Measurements from ENCODE around the gene COG2. TPM values are rescaled to one million over a fixed set of nuclear protein-coding genes. Genes with fewer than 3 reads are reported as not detected.
A peak's percentile ranks its signal among the peaks of the same experiment; 100 is the strongest.

The COG2 gene
- total RNA-seq, 2 experiments from 2014 or later = 29.6 to 32.3 TPM

- H3K4me1 Mint-ChIP-seq (ENCODE audit: low read depth) = peaks cover 10% of the 10 kb centered on the region
- no peaks in the 10 kb centered on the region for H3K9me3 Mint-ChIP-seq
- peak; percentile 23 for DNase-seq
- no peak overlapping the region for H3K27ac Mint-ChIP-seq
- POLR2A ChIA-PET = no interaction called here
- intact Hi-C loops (cut with micrococcal nuclease) = no loop called here
- peaks cover 14% of the 10 kb centered on the region for H3K27me3 Mint-ChIP-seq
- no peak overlapping the region for H3K4me3 Mint-ChIP-seq
- CTCF ChIA-PET = interaction anchor here (0.7 kb wide), 1 partner anchor 376 kb away, joined by 3 read pairs; no protein-coding TSS in a partner anchor
- H3K36me3 Mint-ChIP-seq = no peaks in the 10 kb centered on the region
These were observed 9.9 kb upstream of the COG2 start for GRCh38 chr1:230632273-230632873.

- Mint-ChIP-seq H3K27ac (no peak overlapping the region), H3K36me3 (no peaks in the 10 kb centered on the region), H3K9me3 (no peaks in the 10 kb centered on the region), H3K4me1 (ENCODE audit: low read depth) (peaks cover 14% of the 10 kb centered on the region), H3K4me3 (no peak overlapping the region), H3K27me3 (peaks cover 19% of the 10 kb centered on the region)
- ChIA-PET CTCF (interaction anchor here (1.0 kb wide), 1 partner anchor 9 kb away, joined by 3 read pairs; no protein-coding TSS in a partner anchor), POLR2A (no interaction called here)
- intact Hi-C loops (cut with micrococcal nuclease) = no loop called here
- DNase-seq = no peak
These were observed 8.8 kb upstream of the COG2 start for GRCh38 chr1:230633469-230633868.

- peaks cover 14% of the 10 kb centered on the region for H3K4me1 Mint-ChIP-seq (ENCODE audit: low read depth)
- DNase-seq = no peak
- intact Hi-C loops (cut with micrococcal nuclease) = no loop called here
- POLR2A ChIA-PET = no interaction called here
- H3K36me3 Mint-ChIP-seq = no peaks in the 10 kb centered on the region
- CTCF ChIA-PET = no interaction called here
- no peaks in the 10 kb centered on the region for H3K9me3 Mint-ChIP-seq
- H3K27ac Mint-ChIP-seq = no peak overlapping the region
- H3K27me3 Mint-ChIP-seq = peaks cover 23% of the 10 kb centered on the region
- no peak overlapping the region for H3K4me3 Mint-ChIP-seq
These were observed 7.9 kb upstream of the COG2 start for GRCh38 chr1:230634384-230634783.

DNA sequence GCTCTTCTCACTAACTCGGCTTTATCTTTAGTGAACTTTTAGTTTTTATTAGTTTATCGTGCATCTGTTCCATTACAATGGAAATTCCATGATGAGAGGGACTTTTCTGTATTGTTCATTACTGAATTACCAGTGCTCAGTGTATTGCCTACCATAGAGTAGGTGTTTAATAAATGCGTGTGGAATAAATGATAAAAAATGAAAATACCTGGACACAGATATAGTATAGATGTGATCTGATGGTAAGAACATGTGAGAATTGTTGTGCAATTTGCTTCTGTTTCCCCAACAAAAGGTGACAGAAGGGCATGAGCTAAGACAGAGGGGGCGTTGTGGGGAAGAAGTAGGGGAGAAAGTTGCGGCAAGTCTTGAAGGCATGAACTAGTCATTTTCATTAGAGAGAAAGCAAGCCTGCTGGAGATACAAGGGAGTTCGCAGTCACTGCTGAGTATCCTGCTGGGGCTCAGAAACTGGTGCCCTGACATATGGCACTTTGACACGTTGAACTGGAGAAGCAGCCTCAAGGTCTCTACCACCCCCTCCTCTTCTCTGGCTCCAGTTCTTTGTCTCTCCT, 5.6 kb upstream of the COG2 start:
- H3K9me3 Mint-ChIP-seq = no peaks in the 10 kb centered on the region
- ChIA-PET POLR2A (no interaction called here), CTCF (no interaction called here)
- DNase-seq = peak; percentile 48
- peaks cover 23% of the 10 kb centered on the region for H3K27me3 Mint-ChIP-seq
- no peaks in the 10 kb centered on the region for H3K36me3 Mint-ChIP-seq
- peaks cover 19% of the 10 kb centered on the region for H3K4me1 Mint-ChIP-seq (ENCODE audit: low read depth)
- intact Hi-C loops (cut with micrococcal nuclease) = no loop called here
- H3K4me3 Mint-ChIP-seq = no peak overlapping the region
- H3K27ac Mint-ChIP-seq = no peak overlapping the region

DNA sequence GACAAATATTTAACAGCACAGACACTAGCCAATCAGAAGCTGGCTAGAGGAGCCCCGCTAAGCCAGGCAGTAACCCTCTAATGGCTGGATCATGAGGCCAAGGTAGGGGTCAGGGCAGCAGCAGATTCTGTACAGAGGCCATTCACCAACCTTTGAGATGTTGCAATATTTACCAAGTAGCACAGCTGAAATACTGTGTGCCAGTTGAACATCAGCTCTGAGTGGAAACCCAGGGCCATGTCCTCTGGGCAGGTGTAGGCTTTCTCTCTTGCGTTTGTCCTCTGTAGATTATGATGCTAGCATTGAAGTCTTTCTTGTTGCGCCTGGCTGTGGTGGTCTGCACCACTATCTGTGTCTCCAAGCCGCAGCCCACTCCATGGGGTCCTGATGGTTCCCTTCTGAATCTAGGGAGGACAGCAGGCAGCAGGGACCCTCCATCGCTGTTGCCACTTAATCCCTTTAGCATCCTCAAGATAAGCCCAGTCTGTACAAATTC, 2.5 kb upstream of the COG2 start:
- Mint-ChIP-seq H3K4me3 (no peak overlapping the region), H3K4me1 (ENCODE audit: low read depth) (peaks cover 39% of the 10 kb centered on the region), H3K27ac (no peak overlapping the region), H3K27me3 (peaks cover 23% of the 10 kb centered on the region), H3K36me3 (no peaks in the 10 kb centered on the region), H3K9me3 (no peaks in the 10 kb centered on the region)
- ChIA-PET CTCF (interaction anchor here (0.5 kb wide), 1 partner anchor 527 kb away, joined by 4 read pairs; no protein-coding TSS in a partner anchor), POLR2A (no interaction called here)
- intact Hi-C loops (cut with micrococcal nuclease) = loop anchor here (5.0 kb wide), 1 partner anchor 573 kb away; no protein-coding TSS in a partner anchor
- no peak for DNase-seq

DNA sequence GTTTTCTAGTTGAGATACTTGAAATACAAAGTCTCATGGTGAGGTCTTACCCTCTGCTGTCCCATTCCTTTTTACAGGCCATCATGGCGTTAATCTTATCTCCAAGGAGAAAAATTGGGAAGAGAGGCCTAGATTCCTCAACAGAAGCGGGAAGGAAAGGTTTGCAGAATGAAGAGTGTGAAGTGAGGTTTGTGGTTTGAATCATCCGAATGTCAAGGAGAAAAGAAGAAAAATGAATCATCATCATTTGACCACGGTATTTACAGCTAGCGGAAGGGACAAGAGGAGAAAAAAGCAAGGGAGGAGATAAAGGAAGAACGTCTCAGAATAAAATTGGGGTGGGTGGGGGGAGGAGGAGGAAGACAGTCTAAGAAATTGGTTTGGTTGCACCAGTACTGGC, 935 bp upstream of the COG2 start:
- POLR2A ChIA-PET = no interaction called here
- peak overlapping the region; percentile 4 for H3K4me3 Mint-ChIP-seq
- intact Hi-C loops (cut with micrococcal nuclease) = loop anchor here (5.0 kb wide), 1 partner anchor 571 kb away; no protein-coding TSS in a partner anchor

GRCh38 chr1:230641900-230642262, 400 bp upstream of the COG2 start:
- POLR2A ChIA-PET = no interaction called here
- intact Hi-C loops (cut with micrococcal nuclease) = loop anchor here (1.0 to 5.0 kb wide), 5 partner anchors 225 to 570 kb away; partner anchors contain the start of genes ARV1 and FAM89A
- Mint-ChIP-seq H3K9me3 (no peaks in the 10 kb centered on the region), H3K4me1 (ENCODE audit: low read depth) (peaks cover 46% of the 10 kb centered on the region), H3K4me3 (peak overlapping the region; percentile 67), H3K27me3 (peaks cover 16% of the 10 kb centered on the region), H3K36me3 (peaks cover 6% of the 10 kb centered on the region), H3K27ac (no peak overlapping the region)
- DNase-seq = no peak
- CTCF ChIA-PET = interaction anchor here (0.5 to 1.6 kb wide), 10 partner anchors 10 to 747 kb away, joined by 3 to 9 read pairs (median 3); no protein-coding TSS in a partner anchor

More for the DNA sequence above, 935 bp upstream of the COG2 start:
- Mint-ChIP-seq H3K36me3 (peaks cover 5% of the 10 kb centered on the region), H3K27me3 (peaks cover 20% of the 10 kb centered on the region), H3K4me1 (ENCODE audit: low read depth) (peaks cover 45% of the 10 kb centered on the region), H3K9me3 (no peaks in the 10 kb centered on the region), H3K27ac (no peak overlapping the region)
- CTCF ChIA-PET = interaction anchor here (0.6 to 1.1 kb wide), 4 partner anchors 10 to 574 kb away, joined by 3 to 9 read pairs (median 3); partner anchors contain the start of gene TTC13
- no peak for DNase-seq

DNA sequence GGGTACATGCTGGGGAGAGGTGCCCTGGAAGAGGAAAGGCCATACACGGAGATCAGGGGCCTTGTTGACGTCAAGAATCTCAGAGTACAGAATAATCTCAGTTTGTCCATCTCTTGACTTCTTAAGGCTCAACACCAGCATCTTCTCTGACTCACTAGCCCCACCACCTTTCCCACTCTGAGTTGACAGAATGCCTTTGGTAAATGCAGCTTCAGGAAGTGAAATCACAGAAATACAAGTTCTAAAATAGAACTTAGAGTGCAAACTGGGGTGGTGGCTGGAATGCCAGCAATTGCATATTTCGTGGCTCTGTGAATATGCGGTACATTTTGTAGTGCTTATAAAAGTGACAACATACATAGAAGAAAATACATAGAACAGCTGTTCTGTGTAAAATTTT, 1.6 kb downstream of the COG2 start:
- CTCF ChIA-PET = interaction anchor here (1.2 to 1.5 kb wide), 2 partner anchors 409 to 567 kb away, joined by 3 read pairs; no protein-coding TSS in a partner anchor
- POLR2A ChIA-PET = no interaction called here
- H3K36me3 Mint-ChIP-seq = peaks cover 6% of the 10 kb centered on the region
- H3K9me3 Mint-ChIP-seq = no peaks in the 10 kb centered on the region
- H3K27ac Mint-ChIP-seq = peak overlapping the region; percentile 34
- peak; percentile 46 for DNase-seq
- peaks cover 2% of the 10 kb centered on the region for H3K27me3 Mint-ChIP-seq
- peak overlapping the region; percentile 98 for H3K4me3 Mint-ChIP-seq
- peaks cover 53% of the 10 kb centered on the region for H3K4me1 Mint-ChIP-seq (ENCODE audit: low read depth)
- intact Hi-C loops (cut with micrococcal nuclease) = loop anchor here (2.0 to 5.0 kb wide), 4 partner anchors 223 to 568 kb away; partner anchors contain the start of gene FAM89A

DNA sequence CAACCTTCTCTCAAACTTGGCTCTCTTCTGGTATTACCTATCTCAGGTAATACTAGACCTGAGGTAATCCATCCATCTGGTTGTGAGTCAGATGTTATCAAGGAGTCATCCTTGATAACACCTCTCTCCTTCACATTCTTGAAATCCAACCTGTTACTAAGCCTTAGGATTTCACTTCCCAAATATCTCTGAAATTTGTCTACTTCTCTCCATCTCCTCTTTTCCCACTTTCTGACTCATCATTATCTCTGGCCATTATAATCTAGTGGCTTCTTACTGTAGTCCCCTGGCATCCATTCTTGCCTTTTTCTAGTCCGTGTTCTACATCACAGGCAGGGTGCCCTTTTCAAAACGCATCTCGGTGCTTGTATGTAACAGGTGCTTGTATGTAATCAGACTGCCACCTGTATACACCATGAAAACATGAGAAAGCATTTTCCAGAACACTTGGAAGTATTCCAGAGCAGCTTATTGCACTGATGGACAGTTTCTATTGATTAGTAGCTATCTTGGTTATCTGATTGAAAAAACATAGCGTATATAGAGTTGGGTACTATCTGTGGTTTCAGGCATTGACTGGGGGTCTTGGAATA, 4.5 kb downstream of the COG2 start:
- H3K27me3 Mint-ChIP-seq = no peaks in the 10 kb centered on the region
- DNase-seq = no peak

GRCh38 chr1:230647321-230647720, 5.0 kb downstream of the COG2 start:
- Mint-ChIP-seq H3K4me3 (no peak overlapping the region), H3K4me1 (ENCODE audit: low read depth) (peaks cover 63% of the 10 kb centered on the region), H3K9me3 (peaks cover 5% of the 10 kb centered on the region), H3K27ac (no peak overlapping the region), H3K27me3 (no peaks in the 10 kb centered on the region), H3K36me3 (peaks cover 13% of the 10 kb centered on the region)
- DNase-seq = no peak
- intact Hi-C loops (cut with micrococcal nuclease) = no loop called here
- ChIA-PET CTCF (no interaction called here), POLR2A (no interaction called here)

More for the DNA sequence above, 4.5 kb downstream of the COG2 start:
- Mint-ChIP-seq H3K36me3 (peaks cover 11% of the 10 kb centered on the region), H3K27ac (no peak overlapping the region), H3K4me1 (ENCODE audit: low read depth) (peaks cover 66% of the 10 kb centered on the region), H3K9me3 (peaks cover 3% of the 10 kb centered on the region), H3K4me3 (no peak overlapping the region)
- intact Hi-C loops (cut with micrococcal nuclease) = no loop called here
- ChIA-PET CTCF (no interaction called here), POLR2A (no interaction called here)

- intact Hi-C loops (cut with micrococcal nuclease) = no loop called here
- POLR2A ChIA-PET = no interaction called here
- peaks cover 13% of the 10 kb centered on the region for H3K36me3 Mint-ChIP-seq
- CTCF ChIA-PET = no interaction called here
- H3K9me3 Mint-ChIP-seq = peaks cover 5% of the 10 kb centered on the region
- H3K27me3 Mint-ChIP-seq = no peaks in the 10 kb centered on the region
- DNase-seq = no peak
- H3K27ac Mint-ChIP-seq = no peak overlapping the region
- peaks cover 61% of the 10 kb centered on the region for H3K4me1 Mint-ChIP-seq (ENCODE audit: low read depth)
- H3K4me3 Mint-ChIP-seq = no peak overlapping the region
These were observed 5.8 kb downstream of the COG2 start for GRCh38 chr1:230648114-230648513.

DNA sequence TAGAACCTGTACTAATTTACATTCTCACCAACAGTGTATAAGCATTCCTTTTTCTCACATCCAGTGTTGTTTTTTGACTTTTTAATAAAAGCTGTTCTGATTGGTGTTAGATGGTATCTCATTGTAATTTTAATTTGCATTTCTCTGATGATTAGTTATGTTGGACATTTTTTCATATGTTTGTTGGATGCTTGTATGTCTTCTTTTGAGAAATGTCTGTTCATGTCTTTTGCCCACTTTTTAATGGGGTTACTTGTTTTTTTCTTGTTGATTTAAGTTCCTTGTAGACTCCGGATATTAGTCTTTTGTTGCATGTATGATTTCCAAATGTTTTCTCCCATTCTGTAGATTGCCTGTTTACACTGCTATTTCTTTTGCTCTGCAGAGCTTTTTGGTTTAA, 8.0 kb downstream of the COG2 start:
- no peaks in the 10 kb centered on the region for H3K27me3 Mint-ChIP-seq
- ChIA-PET CTCF (interaction anchor here (1.7 kb wide), 1 partner anchor 7 kb away, joined by 7 read pairs; no protein-coding TSS in a partner anchor), POLR2A (no interaction called here)
- peaks cover 22% of the 10 kb centered on the region for H3K36me3 Mint-ChIP-seq
- H3K27ac Mint-ChIP-seq = no peak overlapping the region
- H3K9me3 Mint-ChIP-seq = peaks cover 9% of the 10 kb centered on the region
- peaks cover 63% of the 10 kb centered on the region for H3K4me1 Mint-ChIP-seq (ENCODE audit: low read depth)
- DNase-seq = no peak
- intact Hi-C loops (cut with micrococcal nuclease) = no loop called here
- H3K4me3 Mint-ChIP-seq = no peak overlapping the region
